ENCODE measurements around the gene TRIP13.
"Not testable (repeated sequence)": the region's sequence is repeated elsewhere in the genome, so short reads cannot be mapped to it uniquely, and the experiment has no call there.

Gene TRIP13

DNA sequence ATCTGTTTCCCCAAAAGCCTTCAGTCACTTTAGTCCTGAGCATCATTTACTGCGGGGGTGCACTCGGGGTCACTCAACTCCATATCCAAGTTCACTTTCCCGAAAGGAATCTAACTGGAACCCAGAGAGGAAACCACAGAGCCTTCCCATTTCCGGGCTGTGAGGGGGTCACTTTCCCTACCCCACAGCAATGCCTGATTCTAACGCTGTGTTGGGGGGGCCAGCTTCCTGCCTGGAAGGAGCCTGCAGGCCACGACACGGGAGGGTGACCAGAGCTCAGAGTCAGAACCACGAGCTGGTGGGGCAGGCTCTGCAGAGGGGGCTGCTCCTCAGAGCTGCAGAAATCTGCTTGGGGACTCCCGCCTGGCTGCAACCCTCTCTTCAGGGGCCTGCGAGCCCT lies 20.4 kb upstream of the TRIP13 start:
- DNase-seq (ENCODE audit: low read depth in 4 of 4, low spot score in 1 of 4), result no peak

- DNase-seq (ENCODE audit: low read depth in 4 of 4, low spot score in 1 of 4), result no peak
These were observed 19.4 kb upstream of the TRIP13 start for GRCh38 chr5:873328-873727.

- no peak for DNase-seq (ENCODE audit: low read depth in 4 of 4, low spot score in 1 of 4)
These were observed 16.8 kb upstream of the TRIP13 start for GRCh38 chr5:875931-876330.

DNA sequence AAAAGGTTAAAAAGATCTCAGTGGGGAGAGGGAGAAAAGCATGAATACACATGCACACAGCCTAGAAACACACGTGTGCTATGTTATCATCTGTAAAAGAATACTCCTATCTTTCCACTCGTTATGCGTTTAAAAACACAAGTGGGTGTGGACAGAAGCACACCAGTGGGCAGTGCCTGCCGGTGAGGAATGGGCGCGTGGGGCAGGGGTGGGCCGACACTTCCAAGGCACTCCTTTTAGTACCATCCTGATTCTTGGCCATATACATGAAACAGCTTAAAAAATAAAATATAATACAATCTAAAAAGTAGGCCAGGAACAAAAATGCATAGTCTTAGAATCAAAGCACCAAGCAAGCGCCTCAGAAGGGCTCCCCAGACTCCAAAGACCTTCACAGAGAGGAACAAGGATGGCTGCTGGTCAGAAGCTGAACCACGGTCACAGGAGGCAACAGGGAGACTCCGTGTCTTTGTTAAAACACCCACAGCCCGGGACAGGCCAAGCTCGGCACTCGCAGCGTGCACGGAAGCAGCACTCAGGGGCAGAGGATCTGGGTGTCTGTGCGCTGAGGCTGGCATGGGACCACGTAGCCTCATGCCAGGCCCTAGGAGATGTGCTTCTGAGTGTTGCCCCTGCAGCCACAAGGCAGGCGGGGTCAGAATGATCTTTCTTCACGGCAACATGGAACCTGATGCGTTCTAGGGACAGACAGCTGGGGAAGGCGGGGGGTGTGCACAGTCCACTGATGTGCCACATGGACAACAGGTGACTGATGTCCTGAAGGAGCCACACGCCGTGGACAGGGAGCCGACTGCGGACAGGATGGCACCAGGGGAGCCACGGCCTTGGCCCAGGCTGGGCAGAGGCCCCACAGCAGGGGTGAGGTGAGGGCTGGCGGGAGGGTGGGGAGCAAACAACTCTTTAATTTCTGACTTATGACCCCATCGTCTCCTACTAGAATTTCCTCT lies 16.0 kb upstream of the TRIP13 start:
- no peak for DNase-seq (ENCODE audit: low read depth in 4 of 4, low spot score in 1 of 4)

- no peak for DNase-seq (ENCODE audit: low read depth in 4 of 4, low spot score in 1 of 4)
These were observed 14.6 kb upstream of the TRIP13 start for GRCh38 chr5:878125-878524.

GRCh38 chr5:878677-879076 lies 14.0 kb upstream of the TRIP13 start:
- DNase-seq (ENCODE audit: low read depth in 4 of 4, low spot score in 1 of 4), result not testable (repeated sequence)

DNA sequence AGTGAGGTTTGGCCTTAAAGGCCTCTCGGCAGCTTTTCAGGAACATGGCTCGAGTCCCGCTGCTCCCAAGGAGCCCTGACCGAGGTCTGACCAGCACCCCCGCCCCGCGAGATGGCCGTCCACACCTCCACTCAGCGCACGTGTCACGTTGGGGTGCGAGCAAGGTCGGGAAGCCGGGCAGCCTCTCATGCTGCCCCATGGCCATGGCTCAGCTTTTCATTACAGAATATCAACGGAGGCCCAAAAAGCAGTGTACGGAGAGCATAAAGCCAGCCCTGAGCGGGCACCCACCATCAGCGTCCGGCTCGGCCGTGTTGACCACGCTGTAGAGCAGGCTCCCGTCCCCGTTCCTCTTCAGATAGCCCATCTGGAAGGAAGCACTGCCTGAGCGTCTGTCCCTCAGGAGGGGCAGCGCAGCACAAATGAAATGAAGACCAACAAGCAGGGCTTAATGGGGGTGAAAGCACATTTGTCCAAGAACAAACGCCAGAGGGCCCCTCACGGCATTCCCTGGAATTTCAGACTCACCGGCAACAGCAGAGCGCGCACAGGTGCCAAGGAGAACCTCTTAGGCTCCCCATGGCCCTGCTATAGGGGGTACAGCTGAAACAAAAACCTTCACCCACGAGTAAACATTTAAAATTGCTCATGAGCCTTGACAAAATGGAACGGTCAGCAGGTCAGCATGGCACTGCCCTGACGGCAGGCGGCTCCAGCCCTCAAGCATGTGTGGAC lies 11.7 kb upstream of the TRIP13 start:
- DNase-seq (ENCODE audit: low read depth in 4 of 4, low spot score in 1 of 4), result no peak

GRCh38 chr5:881551-881935 lies 11.1 kb upstream of the TRIP13 start:
- no peak for DNase-seq (ENCODE audit: low read depth in 4 of 4, low spot score in 1 of 4)

GRCh38 chr5:882253-883183 lies 10.2 kb upstream of the TRIP13 start:
- DNase-seq (ENCODE audit: low read depth in 4 of 4, low spot score in 1 of 4), result no peak

GRCh38 chr5:883475-884181 lies 9.1 kb upstream of the TRIP13 start:
- no peak for DNase-seq (ENCODE audit: low read depth in 4 of 4, low spot score in 1 of 4)

GRCh38 chr5:884345-885126 lies 8.1 kb upstream of the TRIP13 start:
- no peak for DNase-seq (ENCODE audit: low read depth in 4 of 4, low spot score in 1 of 4)

GRCh38 chr5:885127-885442 lies 7.6 kb upstream of the TRIP13 start:
- no peak for DNase-seq (ENCODE audit: low read depth in 4 of 4, low spot score in 1 of 4)

- DNase-seq (ENCODE audit: low read depth in 4 of 4, low spot score in 1 of 4), result no peak
These were observed 7.2 kb upstream of the TRIP13 start for GRCh38 chr5:885529-885928.

DNA sequence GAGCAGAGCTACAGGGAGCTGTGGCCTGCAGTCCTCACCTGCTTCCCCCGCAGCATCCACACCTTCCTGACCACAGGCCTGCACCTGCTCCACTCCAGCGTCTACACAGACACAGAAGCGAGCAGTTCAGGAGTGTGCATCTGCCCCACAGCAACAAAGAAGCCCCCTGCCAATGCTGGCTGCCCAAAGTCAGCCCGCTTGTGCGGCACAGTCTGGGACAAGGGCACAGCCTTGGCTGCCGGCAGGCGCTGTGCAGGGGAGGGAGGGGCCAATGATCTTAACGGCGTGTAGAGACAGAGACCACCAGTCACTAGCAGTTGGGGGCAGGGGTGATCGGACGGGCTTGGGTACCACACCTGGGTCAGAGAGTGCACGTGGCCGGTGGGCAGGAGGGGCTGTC lies 6.6 kb upstream of the TRIP13 start:
- no peak for DNase-seq (ENCODE audit: low read depth in 4 of 4, low spot score in 1 of 4)

GRCh38 chr5:886716-887325 lies 5.9 kb upstream of the TRIP13 start:
- no peak for DNase-seq (ENCODE audit: low read depth in 4 of 4, low spot score in 1 of 4)

DNA sequence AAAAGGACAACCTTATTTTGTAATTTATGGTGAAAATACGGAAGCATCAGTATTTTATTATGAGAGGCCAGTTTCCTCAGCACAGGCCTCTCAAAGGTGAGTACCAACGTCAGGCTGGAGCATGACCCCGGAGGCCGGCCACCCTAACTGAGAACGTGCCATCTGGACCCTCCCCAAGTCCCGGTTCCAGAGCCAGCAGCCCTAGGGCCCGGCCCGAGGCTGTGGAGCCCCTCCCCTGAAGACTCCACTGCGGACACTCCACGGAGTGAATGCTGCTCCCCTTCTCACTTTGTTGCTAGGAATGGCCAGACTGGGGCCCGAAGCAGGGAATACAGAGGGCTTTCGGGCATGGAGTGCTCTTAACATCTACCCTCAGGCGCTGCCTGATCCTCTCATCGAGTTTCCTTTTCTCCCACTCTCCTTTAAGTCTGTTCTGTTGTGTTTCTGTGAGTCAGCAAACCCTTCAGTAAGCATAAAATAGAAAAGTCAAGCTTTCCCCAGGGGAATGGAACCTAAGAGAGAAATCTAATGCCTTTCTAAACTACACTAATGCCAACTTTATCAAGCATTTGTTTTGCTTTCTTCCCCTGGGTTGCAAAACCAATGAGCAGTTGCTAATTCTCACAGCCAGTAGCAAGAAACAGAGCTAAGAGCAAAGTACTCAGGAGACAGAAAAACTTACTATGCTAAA lies 4.6 kb upstream of the TRIP13 start:
- DNase-seq (ENCODE audit: low read depth in 4 of 4, low spot score in 1 of 4), result no peak

GRCh38 chr5:888638-889035 lies 4.0 kb upstream of the TRIP13 start:
- DNase-seq (ENCODE audit: low read depth in 4 of 4, low spot score in 1 of 4), result no peak

- DNase-seq (ENCODE audit: low read depth in 4 of 4, low spot score in 1 of 4), result no peak
These were observed 3.5 kb upstream of the TRIP13 start for GRCh38 chr5:889075-889710.
